SU-DHL-6 (cell line): Measurements from ENCODE around the gene VPS11.
"Not testable (repeated sequence)": the region's sequence is repeated elsewhere in the genome, so short reads cannot be mapped to it uniquely, and the experiment has no call there.

Source experiments
- H2AFZ ChIP-seq: fragments of 200-600 bp; sonication (generic); 2 replicates; pipeline ENCODE4 v1.6.1; 2014; ENCODE audit warnings: low read depth, mild to moderate bottlenecking, moderate library complexity, mixed read lengths, antibody characterized with exemption, low read length; ENCODE audit not compliant: severe bottlenecking
- H3F3A ChIP-seq: fragments of 200-600 bp; shearing (Covaris generic); 2 replicates; pipeline ENCODE4 v1.6.0; 2016; ENCODE audit warnings: antibody characterized with exemption, mild to moderate bottlenecking; ENCODE audit not compliant: insufficient read depth
- H3K27ac ChIP-seq: fragments of 200-600 bp; sonication (generic); 2 replicates; pipeline ENCODE4 v1.5.1; 2016; ENCODE audit warnings: low read depth, mild to moderate bottlenecking, low read length, moderate library complexity, mixed read lengths
- H3K27me3 ChIP-seq: fragments of 200-600 bp; sonication (generic), shearing (Covaris generic); 2 replicates; pipeline ENCODE4 v1.6.0; 2014; ENCODE audit warnings: mild to moderate bottlenecking, low read length
- H3K36me3 ChIP-seq: fragments of 200-600 bp; sonication (generic); 2 replicates; pipeline ENCODE4 v1.6.1; 2014; ENCODE audit warnings: mild to moderate bottlenecking, low read length, mixed read lengths
- H3K4me2 ChIP-seq: fragments of 300-600, 200-600 bp; shearing (Covaris generic), sonication (generic); 2 replicates; pipeline ENCODE4 v1.6.0; 2014; ENCODE audit warnings: low read length, low read depth, mild to moderate bottlenecking; ENCODE audit not compliant: poor library complexity, severe bottlenecking
- H3K4me3 ChIP-seq: fragments of 200-600 bp; sonication (generic); 2 replicates; pipeline ENCODE4 v1.5.1; 2014; ENCODE audit warnings: antibody characterized with exemption, low read length, mild to moderate bottlenecking, mixed read lengths; ENCODE audit not compliant: insufficient read depth, poor library complexity, severe bottlenecking
- H3K79me2 ChIP-seq: fragments of 200-600 bp; sonication (generic); 2 replicates; pipeline ENCODE4 v1.6.1; 2014; ENCODE audit warnings: mild to moderate bottlenecking, low read length, moderate library complexity; ENCODE audit not compliant: insufficient read depth
- H3K9ac ChIP-seq: fragments of 200-600 bp; sonication (generic); 2 replicates; pipeline ENCODE4 v1.7.0; 2014; ENCODE audit warnings: mild to moderate bottlenecking, low read length
- H3K9me2 ChIP-seq: fragments of 200-600 bp; sonication (generic); replicated peaks from 2 replicates; pipeline ENCODE4 v1.6.1; 2014; ENCODE audit warnings: low read length; ENCODE audit not compliant: insufficient read depth
- H3K9me3 ChIP-seq: fragments of 200-600 bp; sonication (generic); 2 replicates; pipeline ENCODE4 v1.6.1; 2014; ENCODE audit warnings: low read length, mixed read lengths; ENCODE audit not compliant: insufficient read depth
- H4K20me1 ChIP-seq: fragments of 200-600 bp; sonication (generic); 2 replicates; pipeline ENCODE4 v1.6.1; 2014; ENCODE audit warnings: low read depth, mild to moderate bottlenecking, antibody characterized with exemption, low read length, moderate library complexity, mixed read lengths
- CTCF ChIP-seq: fragments of 200-600 bp; sonication (generic); IDR thresholded peaks from one replicate; pipeline ENCODE4 v1.5.1; 2017; ENCODE audit warnings: antibody characterized with exemption, mild to moderate bottlenecking, low read length, moderate library complexity; ENCODE audit not compliant: insufficient read depth, poor library complexity, severe bottlenecking
- EZH2phosphoT487 ChIP-seq: fragments of 200-600 bp; sonication (generic), shearing (Covaris generic); conservative IDR thresholded peaks from 2 replicates; pipeline ENCODE4 v1.6.1; 2018; ENCODE audit warnings: mild to moderate bottlenecking, antibody characterized with exemption, low read length, moderate library complexity, mixed read lengths

VPS11 gene

GRCh38 chr11:119057000-119057769 lies 10.4 kb upstream of the VPS11 start, which contains the start of gene HYOU1:
HYOU1 (minus strand) TSS chr11:119057205; CDS start chr11:119056160, 1,045 bp downstream.
- Histone ChIP-seq H3K9me3 (no peaks in the 10 kb centered on the region), H3K79me2 (peaks cover 27% of the 10 kb centered on the region), H3K9me2 (no peaks in the 10 kb centered on the region), H2AFZ (peak within 1 kb of the TSS; percentile 49), H3K27me3 (no peaks in the 10 kb centered on the region), H3K4me3 (peak within 1 kb of the TSS; percentile 86), H3K36me3 (no peaks in the 10 kb centered on the region), H3K9ac (peak within 1 kb of the TSS; percentile 95), H3F3A (no peaks in the 10 kb centered on the region), H4K20me1 (no peaks in the 10 kb centered on the region), H3K27ac (peak within 1 kb of the TSS; percentile 61), H3K4me2 (peak within 1 kb of the TSS; percentile 81)
- no peak for TF ChIP-seq EZH2phosphoT487
- TF ChIP-seq CTCF: no peak

GRCh38 chr11:119059128-119059527 lies 8.5 kb upstream of the VPS11 start:
- H3F3A ChIP-seq, H3K36me3 ChIP-seq, H3K4me2 ChIP-seq, H3K27me3 ChIP-seq, H4K20me1 ChIP-seq, H3K4me3 ChIP-seq, H2AFZ ChIP-seq, H3K9ac ChIP-seq, H3K9me2 ChIP-seq, H3K9me3 ChIP-seq, H3K27ac ChIP-seq: not testable (repeated sequence)
- peaks cover 27% of the 10 kb centered on the region for H3K79me2 ChIP-seq

GRCh38 chr11:119061256-119061655 lies 6.4 kb upstream of the VPS11 start:
- Histone ChIP-seq H3K4me3 (no peak overlapping the region), H3K27ac (no peak overlapping the region), H3K9me3 (no peaks in the 10 kb centered on the region), H4K20me1 (no peaks in the 10 kb centered on the region), H3K4me2 (no peak overlapping the region), H3K79me2 (peaks cover 25% of the 10 kb centered on the region), H3K9ac (no peak overlapping the region), H3K27me3 (no peaks in the 10 kb centered on the region), H3K36me3 (no peaks in the 10 kb centered on the region; the same call in 1 of the 2 replicates), H3F3A (peaks cover 11% of the 10 kb centered on the region; the same call in 1 of the 2 replicates), H2AFZ (no peak overlapping the region), H3K9me2 (no peaks in the 10 kb centered on the region)
- TF ChIP-seq CTCF: no peak
- TF ChIP-seq EZH2phosphoT487: no peak

GRCh38 chr11:119062779-119063178 lies 4.8 kb upstream of the VPS11 start:
- Histone ChIP-seq H3F3A (peaks cover 14% of the 10 kb centered on the region; the same call in 1 of the 2 replicates), H3K4me3 (no peak overlapping the region), H3K4me2 (no peak overlapping the region), H3K27me3 (no peaks in the 10 kb centered on the region), H4K20me1 (no peaks in the 10 kb centered on the region), H3K79me2 (peaks cover 29% of the 10 kb centered on the region), H3K27ac (no peak overlapping the region), H3K9ac (no peak overlapping the region), H3K9me2 (no peaks in the 10 kb centered on the region), H2AFZ (no peak overlapping the region), H3K9me3 (no peaks in the 10 kb centered on the region), H3K36me3 (no peaks in the 10 kb centered on the region; the same call in 1 of the 2 replicates)
- TF ChIP-seq EZH2phosphoT487 (no peak), CTCF (no peak)
